ENCODE results near the gene TTC7B.
A peak's percentile ranks its signal among the peaks of the same experiment; 100 is the strongest.
"Not testable (repeated sequence)": the region's sequence is repeated elsewhere in the genome, so short reads cannot be mapped to it uniquely, and the experiment has no call there.

The TTC7B gene, protein sequence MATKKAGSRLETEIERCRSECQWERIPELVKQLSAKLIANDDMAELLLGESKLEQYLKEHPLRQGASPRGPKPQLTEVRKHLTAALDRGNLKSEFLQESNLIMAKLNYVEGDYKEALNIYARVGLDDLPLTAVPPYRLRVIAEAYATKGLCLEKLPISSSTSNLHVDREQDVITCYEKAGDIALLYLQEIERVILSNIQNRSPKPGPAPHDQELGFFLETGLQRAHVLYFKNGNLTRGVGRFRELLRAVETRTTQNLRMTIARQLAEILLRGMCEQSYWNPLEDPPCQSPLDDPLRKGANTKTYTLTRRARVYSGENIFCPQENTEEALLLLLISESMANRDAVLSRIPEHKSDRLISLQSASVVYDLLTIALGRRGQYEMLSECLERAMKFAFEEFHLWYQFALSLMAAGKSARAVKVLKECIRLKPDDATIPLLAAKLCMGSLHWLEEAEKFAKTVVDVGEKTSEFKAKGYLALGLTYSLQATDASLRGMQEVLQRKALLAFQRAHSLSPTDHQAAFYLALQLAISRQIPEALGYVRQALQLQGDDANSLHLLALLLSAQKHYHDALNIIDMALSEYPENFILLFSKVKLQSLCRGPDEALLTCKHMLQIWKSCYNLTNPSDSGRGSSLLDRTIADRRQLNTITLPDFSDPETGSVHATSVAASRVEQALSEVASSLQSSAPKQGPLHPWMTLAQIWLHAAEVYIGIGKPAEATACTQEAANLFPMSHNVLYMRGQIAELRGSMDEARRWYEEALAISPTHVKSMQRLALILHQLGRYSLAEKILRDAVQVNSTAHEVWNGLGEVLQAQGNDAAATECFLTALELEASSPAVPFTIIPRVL

GRCh38 chr14:90815822-90816662 lies at the start of gene TTC7B:
TTC7B (minus strand) TSS chr14:90816430; CDS start chr14:90816295, 135 bp downstream.
- DNase-seq (ENCODE audit: low spot score) = no peak

DNA sequence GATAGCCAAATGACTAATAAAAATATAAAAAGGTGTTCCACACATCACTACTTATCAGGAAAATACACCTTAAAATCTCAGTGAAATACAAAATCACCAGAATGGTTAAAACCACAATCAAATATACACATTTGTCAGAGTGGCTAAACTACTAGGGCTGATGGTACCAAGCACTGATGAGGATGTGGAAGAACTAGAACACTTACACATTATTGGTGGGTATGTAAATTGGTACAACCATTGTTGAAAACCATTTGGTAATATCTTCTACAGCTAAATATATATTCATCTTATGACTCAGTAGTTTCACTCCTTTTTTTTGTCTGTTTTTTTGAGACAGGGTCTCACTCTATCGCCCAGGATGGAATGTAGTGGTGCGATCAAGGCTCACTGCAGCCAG lies 48.5 kb upstream of the TTC7B start:
- no peak for DNase-seq (ENCODE audit: low spot score)

DNA sequence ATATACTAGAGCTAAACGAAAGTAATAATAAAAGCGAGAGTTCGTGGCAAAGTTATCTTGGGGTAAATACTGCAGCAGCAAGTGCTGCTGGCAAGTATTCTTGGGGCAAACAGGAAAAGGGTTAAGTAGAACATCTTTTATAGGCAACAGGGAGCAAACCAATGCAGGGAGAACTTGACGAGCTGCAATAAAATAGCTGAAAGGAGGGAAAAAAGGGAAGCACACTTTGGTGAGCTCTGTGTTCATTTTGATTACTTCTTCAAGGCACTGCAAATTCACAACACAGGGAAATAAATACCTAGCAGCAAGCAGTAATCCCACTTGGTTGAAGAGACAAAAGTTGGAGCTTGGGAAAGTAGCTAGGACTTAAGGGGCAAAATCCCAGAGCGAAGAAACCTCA lies 42.3 kb upstream of the TTC7B start:
- DNase-seq (ENCODE audit: low spot score) = no peak

GRCh38 chr14:90857866-90858265 lies 41.6 kb upstream of the TTC7B start:
- no peak for DNase-seq (ENCODE audit: low spot score)

DNA sequence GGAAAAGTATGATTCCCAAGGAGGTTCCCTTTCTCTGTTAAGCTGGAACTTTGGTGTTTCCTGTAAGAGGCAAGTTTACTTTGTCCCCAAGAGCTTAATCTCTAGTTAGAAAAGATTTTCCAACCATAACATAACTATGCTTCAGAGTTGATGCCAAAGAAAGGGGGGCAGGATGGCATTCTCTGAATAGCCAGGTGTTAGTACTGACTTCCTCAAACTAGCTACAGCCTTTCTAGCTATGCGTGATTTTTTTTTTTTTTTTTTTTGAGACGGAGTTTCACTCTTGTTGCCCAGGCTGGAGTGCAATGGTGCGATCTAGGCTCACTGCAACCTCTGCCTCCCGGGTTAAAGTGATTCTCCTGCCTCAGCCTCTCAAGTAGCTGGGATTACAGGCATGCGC lies 39.9 kb upstream of the TTC7B start:
- not testable (repeated sequence) for DNase-seq (ENCODE audit: low spot score)

DNA sequence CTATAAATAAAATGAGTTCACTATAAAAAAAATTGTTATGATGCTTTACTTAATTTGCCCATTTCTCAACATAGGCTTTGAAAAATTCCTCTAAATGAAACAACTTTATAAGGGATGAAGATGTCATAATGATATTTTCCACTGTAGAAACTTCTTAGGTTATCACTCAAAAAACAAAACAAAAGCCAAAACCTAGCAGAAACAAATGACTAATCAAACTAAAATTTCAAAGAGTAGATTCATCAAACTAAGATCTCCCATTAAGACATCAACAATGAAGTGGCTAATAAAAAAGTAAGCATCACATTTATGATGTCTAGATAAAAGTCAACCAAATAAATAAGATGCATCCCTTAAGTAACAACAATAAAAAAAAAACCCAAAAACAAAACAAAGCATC lies 36.9 kb upstream of the TTC7B start:
- DNase-seq (ENCODE audit: low spot score) = no peak

DNA sequence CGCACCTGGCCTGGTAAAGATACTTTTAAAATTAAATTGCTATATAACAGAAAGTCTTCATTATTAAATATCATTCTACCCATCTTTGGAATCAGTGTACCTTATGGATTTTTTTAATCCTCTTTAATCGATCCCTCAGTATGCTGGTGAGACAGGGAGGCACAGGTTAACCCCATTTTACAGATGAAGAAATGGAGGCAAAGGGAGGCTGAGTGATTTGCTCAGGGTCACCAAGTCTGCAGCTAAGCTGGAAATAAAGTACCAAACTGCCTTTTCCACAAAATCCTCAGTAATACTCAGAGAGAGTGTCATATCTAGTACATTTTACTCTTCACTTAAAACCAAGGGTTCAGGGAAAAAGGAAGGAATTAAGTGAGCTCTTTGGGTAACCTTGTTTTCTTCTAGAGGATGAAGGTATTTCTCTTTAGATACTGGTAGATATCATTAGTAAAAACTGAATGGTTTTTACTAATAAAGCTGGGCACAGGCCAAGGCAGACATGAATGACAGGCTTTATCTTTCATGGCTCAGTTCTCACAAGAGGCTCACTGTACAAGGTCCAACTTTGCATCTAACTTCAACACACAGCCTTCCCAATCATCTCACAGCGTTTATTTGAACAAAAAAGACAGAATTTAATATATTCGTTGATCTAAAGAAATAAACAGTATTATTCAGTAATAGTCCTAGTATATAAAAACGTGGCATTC lies 35.3 kb upstream of the TTC7B start:
- no peak for DNase-seq (ENCODE audit: low spot score)

DNA sequence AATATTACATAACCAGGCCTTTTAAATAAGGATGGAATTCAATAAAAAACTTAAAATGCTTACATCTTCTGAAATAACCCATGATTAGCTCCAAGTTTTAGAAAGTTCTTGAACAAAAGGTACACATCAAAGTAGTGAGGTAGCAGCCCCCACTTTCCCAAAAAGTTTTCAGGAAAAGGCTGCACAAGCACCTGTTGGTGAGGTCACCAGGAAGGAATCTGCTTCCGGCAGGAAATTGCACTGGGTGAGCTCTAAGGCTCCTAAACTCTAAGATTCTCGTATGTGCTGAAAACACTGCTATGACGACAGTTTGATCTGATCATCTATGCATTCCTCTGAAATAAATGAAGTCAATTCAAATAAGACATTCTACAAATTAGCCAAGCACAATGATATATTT lies 34.3 kb upstream of the TTC7B start:
- peak; percentile 81 for DNase-seq (ENCODE audit: low spot score)

- peak; percentile 5 for DNase-seq (ENCODE audit: low spot score)
Observed at GRCh38 chr14:90849787-90850444, 33.7 kb upstream of the TTC7B start.

GRCh38 chr14:90848944-90849731 lies 32.9 kb upstream of the TTC7B start:
- DNase-seq (ENCODE audit: low spot score) = no peak

GRCh38 chr14:90846511-90846910 lies 30.3 kb upstream of the TTC7B start:
- DNase-seq (ENCODE audit: low spot score) = no peak

- no peak for DNase-seq (ENCODE audit: low spot score)
Observed at GRCh38 chr14:90844321-90844720, 28.1 kb upstream of the TTC7B start.

- no peak for DNase-seq (ENCODE audit: low spot score)
Observed at GRCh38 chr14:90842726-90843125, 26.5 kb upstream of the TTC7B start.

DNA sequence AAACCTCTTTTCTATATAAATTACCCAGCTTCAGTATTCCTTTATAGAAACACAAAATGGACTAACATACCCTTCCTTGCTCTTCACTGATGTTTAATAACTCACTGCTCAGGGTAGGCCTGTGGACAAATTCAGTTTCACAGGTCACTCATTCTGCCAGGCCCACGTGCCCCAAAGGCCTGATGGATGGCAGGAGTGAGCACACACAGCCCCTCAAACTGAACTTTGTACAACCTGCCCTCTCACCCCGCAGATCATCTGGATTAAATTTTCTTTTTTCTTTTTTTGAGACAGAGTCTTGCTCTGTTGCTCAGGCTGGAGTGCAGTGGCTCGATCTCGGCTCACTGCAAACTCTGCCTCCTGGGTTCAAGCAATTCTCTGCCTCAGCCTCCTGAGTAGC lies 24.4 kb upstream of the TTC7B start:
- DNase-seq (ENCODE audit: low spot score) = not testable (repeated sequence)

GRCh38 chr14:90839889-90840266 lies 23.6 kb upstream of the TTC7B start:
- DNase-seq (ENCODE audit: low spot score) = no peak

DNA sequence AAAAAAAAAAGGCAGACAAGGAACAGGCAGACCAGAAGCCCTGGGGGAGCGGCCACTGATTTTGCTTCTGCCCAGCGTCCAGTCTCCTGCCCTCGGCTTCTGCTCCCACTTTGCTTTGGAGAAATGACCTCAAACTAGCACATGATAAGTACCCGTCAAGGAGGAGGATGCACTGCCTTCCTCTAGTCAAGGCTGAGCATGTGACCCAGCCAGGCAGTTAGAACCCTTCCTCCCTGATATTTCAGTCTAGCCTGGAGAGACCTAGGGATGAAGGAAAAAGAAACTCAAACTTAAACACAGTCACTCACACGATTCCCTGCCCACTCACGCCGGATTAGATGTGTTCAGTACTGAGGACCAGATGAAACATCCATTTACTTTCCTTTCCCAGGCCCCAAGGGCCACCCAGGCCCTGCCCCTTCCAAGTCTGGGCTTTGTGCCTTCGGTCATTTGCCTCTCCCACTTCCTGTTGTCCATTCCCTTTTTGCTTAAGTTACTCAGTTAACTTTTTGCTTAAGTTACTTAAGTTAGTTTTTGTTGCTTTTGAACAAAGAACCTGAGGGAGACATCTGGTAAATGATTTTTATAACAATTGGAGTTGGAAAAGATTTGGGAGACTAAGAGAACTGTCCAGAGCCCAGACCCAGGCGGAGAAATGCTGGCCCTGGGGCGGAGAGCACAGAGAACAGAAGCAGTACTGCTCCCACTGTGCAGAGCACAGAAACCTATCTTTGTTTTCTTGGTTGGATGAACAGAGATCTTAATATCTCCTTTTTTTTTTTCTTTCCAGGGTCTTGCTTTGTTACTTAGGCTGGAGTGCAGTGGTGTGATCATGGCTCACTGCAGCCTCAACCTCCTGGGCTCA lies 23.0 kb upstream of the TTC7B start:
- DNase-seq (ENCODE audit: low spot score) = no peak

DNA sequence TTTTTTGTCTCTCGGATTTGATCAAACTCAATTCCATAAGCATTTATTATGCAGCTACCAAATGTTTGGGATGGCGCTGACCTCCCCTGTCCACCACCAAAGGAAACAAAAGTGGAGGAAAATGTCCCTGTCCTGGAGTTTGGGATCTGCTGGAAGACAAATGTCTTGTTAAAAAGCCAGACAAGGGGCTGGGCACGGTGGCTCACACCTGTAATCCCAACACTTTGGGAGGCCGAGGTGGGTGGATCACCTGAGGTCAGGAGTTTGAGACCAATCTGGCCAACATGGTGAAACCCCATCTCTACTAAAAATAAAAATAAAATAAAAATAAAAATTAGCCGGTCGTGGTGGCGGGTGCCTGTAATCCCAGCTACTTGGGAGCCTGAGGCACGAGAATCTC lies 22.3 kb upstream of the TTC7B start:
- DNase-seq (ENCODE audit: low spot score) = not testable (repeated sequence)

- DNase-seq (ENCODE audit: low spot score) = no peak
Observed at GRCh38 chr14:90837355-90837754, 21.1 kb upstream of the TTC7B start.

DNA sequence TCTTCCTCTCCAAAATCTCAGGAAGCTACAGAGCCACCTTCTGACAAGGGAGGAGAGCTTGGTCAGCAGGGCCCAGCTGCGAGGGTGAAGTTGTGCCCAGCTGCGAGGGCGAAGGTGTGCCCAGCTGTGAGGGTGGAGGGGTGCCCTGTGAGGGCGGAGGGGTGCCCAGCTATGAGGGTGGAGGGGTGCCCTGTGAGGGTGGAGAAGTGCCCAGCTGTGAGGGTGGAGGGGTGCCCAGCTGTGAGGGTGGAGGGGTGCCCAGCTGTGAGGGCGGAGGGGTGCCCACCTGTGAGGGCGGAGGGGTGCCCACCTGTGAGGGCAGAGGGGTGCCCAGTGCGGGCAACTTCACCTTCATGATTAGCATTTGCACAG lies 20.4 kb upstream of the TTC7B start:
- no peak for DNase-seq (ENCODE audit: low spot score)
